Choroid plexus epithelial cell (primary cell): ENCODE measurements around the gene BIRC3.
A peak's percentile ranks its signal among the peaks of the same experiment; 100 is the strongest.

Source experiments
- DNase-seq: peaks from one replicate; pipeline ENCODE4 v3.0.0-alpha.2; 2010; ENCODE audit warnings: low read depth
- H3K4me3 ChIP-seq: 2 replicates; pipeline ENCODE4 v1.5.1; 2011; ENCODE audit warnings: low read depth, mild to moderate bottlenecking, control low read depth, low read length, moderate library complexity
- CTCF ChIP-seq: conservative IDR thresholded peaks from 2 replicates; pipeline ENCODE4 v1.5.1; 2011; ENCODE audit warnings: low read depth, mild to moderate bottlenecking, control low read depth, inconsistent platforms, low read length, moderate library complexity

Gene BIRC3

GRCh38 chr11:102286292-102286691 is 31.0 kb upstream of the BIRC3 start:
- DNase-seq: no peak
- H3K4me3 ChIP-seq: no peak overlapping the region
- TF ChIP-seq CTCF: no peak

GRCh38 chr11:102287964-102288724 is 29.1 kb upstream of the BIRC3 start:
- H3K4me3 ChIP-seq: peak overlapping the region; percentile 29
- DNase-seq: peak; percentile 85
- TF ChIP-seq CTCF: peak; percentile 74

GRCh38 chr11:102288725-102289083 is 28.6 kb upstream of the BIRC3 start:
- no peak for DNase-seq
- no peak for TF ChIP-seq CTCF
- no peak overlapping the region for H3K4me3 ChIP-seq

- DNase-seq: peak; percentile 48
- H3K4me3 ChIP-seq: no peak overlapping the region
- no peak for TF ChIP-seq CTCF
Measured at GRCh38 chr11:102289592-102289991, 27.7 kb upstream of the BIRC3 start.

GRCh38 chr11:102291831-102292230 is 25.5 kb upstream of the BIRC3 start:
- TF ChIP-seq CTCF: no peak
- no peak for DNase-seq
- no peak overlapping the region for H3K4me3 ChIP-seq

- no peak for DNase-seq
- TF ChIP-seq CTCF: no peak
- H3K4me3 ChIP-seq: no peak overlapping the region
Measured at GRCh38 chr11:102292933-102293332, 24.4 kb upstream of the BIRC3 start.
